Panc1 (cell line): ENCODE results near the gene PRSS22. TPM values are rescaled to one million over a fixed set of nuclear protein-coding genes. Genes with fewer than 3 reads are reported as not detected.

Source experiments
- ATAC-seq: fragments of 200-7000 bp; cut with Tn5 transposase; 2 replicates; pipeline ENCODE4 v1.9.1; 2020; ENCODE audit warnings: mild to moderate bottlenecking, moderate library complexity
- BruUV-seq: library from RNA; stranded (reverse); fragments of 400-500 nt; replicated peaks from 2 replicates; lab custom pipeline; 2021; lab: Mats Ljungman, UMichigan
- CTCF ChIA-PET: fragments of 300-600 bp; sonication (Branson Sonifier 250); formaldehyde crosslinking; loops from one replicate; lab custom pipeline; 2022; ENCODE audit warnings: antibody characterized with exemption; lab: Charles Lee
- POLR2A ChIA-PET: fragments of 300-600 bp; sonication (Branson Sonifier 250); formaldehyde crosslinking; loops from one replicate; lab custom pipeline; 2022; ENCODE audit warnings: antibody characterized with exemption; lab: Charles Lee
- DNase-seq: peaks from one replicate; pipeline ENCODE4 v3.0.0-alpha.2; 2010; ENCODE audit warnings: low read depth, low spot score
- H3K27ac ChIP-seq: 2 replicates; pipeline ENCODE4 v1.5.1; 2011; ENCODE audit warnings: mild to moderate bottlenecking, low read length, inconsistent platforms
- H3K27me3 ChIP-seq: fragments of 200-500 bp; sonication (Bioruptor generic); 2 replicates; pipeline ENCODE4 v1.6.0; 2014; ENCODE audit warnings: low read length, inconsistent platforms; ENCODE audit not compliant: control insufficient read depth, insufficient read depth
- H3K36me3 ChIP-seq: fragments of 200-500 bp; sonication (Bioruptor generic); 2 replicates; pipeline ENCODE4 v1.5.1; 2014; ENCODE audit warnings: inconsistent platforms, mild to moderate bottlenecking, low read length, moderate library complexity; ENCODE audit not compliant: control insufficient read depth, insufficient read depth
- H3K4me1 ChIP-seq: 2 replicates; pipeline ENCODE4 v1.5.1; 2011; ENCODE audit warnings: inconsistent platforms, mild to moderate bottlenecking, low read length, moderate library complexity; ENCODE audit not compliant: control insufficient read depth, insufficient read depth
- H3K4me3 ChIP-seq, 2 experiments: 2 replicates each; pipeline ENCODE4 v1.5.1; 2011 to 2012; ENCODE audit warnings: low read depth in 2 of 2, low read length in 2 of 2, mild to moderate bottlenecking in 2 of 2, inconsistent platforms in 1 of 2, moderate library complexity in 1 of 2
- H3K9me3 ChIP-seq: fragments of 200-500 bp; sonication (Bioruptor generic); 2 replicates; pipeline ENCODE4 v1.5.1; 2014; ENCODE audit warnings: low read depth, mild to moderate bottlenecking, inconsistent platforms, low read length, moderate library complexity; ENCODE audit not compliant: control insufficient read depth, insufficient read depth
- POLR2AphosphoS5 ChIP-seq: IDR thresholded peaks from 2 replicates; pipeline ENCODE4 v1.6.1; 2012; ENCODE audit warnings: mild to moderate bottlenecking, low read depth, low read length, moderate library complexity
- SIN3A ChIP-seq: IDR thresholded peaks from 2 replicates; pipeline ENCODE4 v1.6.1; 2012; ENCODE audit warnings: low read depth, mild to moderate bottlenecking, low read length, moderate library complexity, borderline replicate concordance; ENCODE audit not compliant: insufficient read depth
- TCF7L2 ChIP-seq: IDR thresholded peaks from 2 replicates; pipeline ENCODE4 v1.6.1; 2011; ENCODE audit warnings: mild to moderate bottlenecking, low read depth, low read length, inconsistent platforms
- in situ Hi-C: cut with HindIII; loops from 2 replicates; pipeline ENCODE4 v1.10.0; 2016; ENCODE audit warnings: low sequenced_read_pairs, low pct_unique_long_range_greater_than_20kb
- intact Hi-C: fragments of 100-400 bp; cut with micrococcal nuclease; formaldehyde crosslinking; loops from one replicate; pipeline ENCODE4 v1.10.0; 2022; ENCODE audit not compliant: unreplicated experiment
- total RNA-seq: library from RNA; stranded (reverse); gene quantifications from one replicate; pipeline ENCODE4 v1.2.1, GENCODE V29; 2021; ENCODE audit not compliant: unreplicated experiment
- TF ChIP-seq, protein P1 (sequence below), 2 experiments: IDR thresholded peaks; 2 replicates each; pipeline ENCODE4 v1.6.1; 2011 to 2012; ENCODE audit warnings: low read depth in 2 of 2, control low read depth in 1 of 2, low read length in 1 of 2, mild to moderate bottlenecking in 1 of 2, moderate library complexity in 1 of 2; ENCODE audit not compliant: insufficient read depth in 1 of 2
- TF ChIP-seq, protein P2 (sequence below): fragments of 450-650 bp; IDR thresholded peaks from 2 replicates; pipeline ENCODE4 v1.5.1; 2017; ENCODE audit warnings: mild to moderate bottlenecking

PRSS22 gene
- total RNA-seq, 1 experiment from 2014 or later, result 23.9 TPM

DNA sequence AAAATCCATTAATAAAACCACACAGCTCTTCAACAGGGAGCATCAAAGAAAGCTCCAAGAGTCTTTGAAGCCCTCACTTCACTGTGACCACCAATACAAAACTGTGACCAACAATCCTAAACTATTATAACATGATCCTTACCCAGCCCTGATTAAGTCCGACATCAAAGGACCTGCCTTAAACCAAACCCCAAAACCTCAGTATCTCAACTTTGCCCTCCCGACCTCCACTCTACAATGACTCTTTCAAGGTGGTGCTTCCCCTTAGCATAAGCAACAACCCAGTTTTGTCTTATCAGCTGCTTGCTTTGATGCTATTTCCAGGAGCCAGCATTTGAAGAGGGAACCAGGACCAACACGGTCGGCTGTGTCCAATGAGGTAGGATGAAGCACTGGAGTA lies 8.5 kb upstream of the PRSS22 start:
- CTCF ChIA-PET, result no interaction called here
- in situ Hi-C loops (no loop called here), intact Hi-C loops (no loop called here)
- ATAC-seq, result no peak
- no peaks in the 10 kb centered on the region for H3K36me3 ChIP-seq
- peaks cover 12% of the 10 kb centered on the region for H3K4me1 ChIP-seq
- peak overlapping the region; percentile 60 for H3K27ac ChIP-seq
- H3K27me3 ChIP-seq, result no peaks in the 10 kb centered on the region
- POLR2A ChIA-PET, result no interaction called here
- TF ChIP-seq SIN3A, result no peak
- peak; percentile 19; the same call in 1 of the 2 replicates for TF ChIP-seq TCF7L2
- no TSS peak for BruUV-seq
- no peak overlapping the region for H3K4me3 ChIP-seq
- no peak for DNase-seq
- H3K9me3 ChIP-seq, result no peaks in the 10 kb centered on the region; the same call in 1 of the 2 replicates

DNA sequence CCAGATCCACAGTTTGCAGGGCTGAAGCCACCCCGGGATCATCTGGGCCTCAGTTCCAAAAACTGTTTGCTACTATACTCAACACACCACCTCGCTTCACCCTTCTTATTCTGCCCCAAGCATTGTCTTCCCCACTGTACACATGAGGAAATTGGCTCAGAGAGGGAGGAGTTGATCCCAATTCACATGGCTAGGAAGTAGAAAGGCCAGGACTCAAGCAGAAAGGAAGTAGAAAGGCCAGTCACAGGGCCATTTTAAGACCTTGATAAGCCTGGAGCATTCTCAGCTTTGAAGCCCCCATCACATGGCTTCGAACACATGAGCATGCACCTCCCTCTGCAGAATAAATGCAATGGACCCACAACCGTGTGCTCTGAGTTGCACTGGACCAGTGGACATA lies 7.7 kb upstream of the PRSS22 start:
- TF ChIP-seq, protein P1, sequence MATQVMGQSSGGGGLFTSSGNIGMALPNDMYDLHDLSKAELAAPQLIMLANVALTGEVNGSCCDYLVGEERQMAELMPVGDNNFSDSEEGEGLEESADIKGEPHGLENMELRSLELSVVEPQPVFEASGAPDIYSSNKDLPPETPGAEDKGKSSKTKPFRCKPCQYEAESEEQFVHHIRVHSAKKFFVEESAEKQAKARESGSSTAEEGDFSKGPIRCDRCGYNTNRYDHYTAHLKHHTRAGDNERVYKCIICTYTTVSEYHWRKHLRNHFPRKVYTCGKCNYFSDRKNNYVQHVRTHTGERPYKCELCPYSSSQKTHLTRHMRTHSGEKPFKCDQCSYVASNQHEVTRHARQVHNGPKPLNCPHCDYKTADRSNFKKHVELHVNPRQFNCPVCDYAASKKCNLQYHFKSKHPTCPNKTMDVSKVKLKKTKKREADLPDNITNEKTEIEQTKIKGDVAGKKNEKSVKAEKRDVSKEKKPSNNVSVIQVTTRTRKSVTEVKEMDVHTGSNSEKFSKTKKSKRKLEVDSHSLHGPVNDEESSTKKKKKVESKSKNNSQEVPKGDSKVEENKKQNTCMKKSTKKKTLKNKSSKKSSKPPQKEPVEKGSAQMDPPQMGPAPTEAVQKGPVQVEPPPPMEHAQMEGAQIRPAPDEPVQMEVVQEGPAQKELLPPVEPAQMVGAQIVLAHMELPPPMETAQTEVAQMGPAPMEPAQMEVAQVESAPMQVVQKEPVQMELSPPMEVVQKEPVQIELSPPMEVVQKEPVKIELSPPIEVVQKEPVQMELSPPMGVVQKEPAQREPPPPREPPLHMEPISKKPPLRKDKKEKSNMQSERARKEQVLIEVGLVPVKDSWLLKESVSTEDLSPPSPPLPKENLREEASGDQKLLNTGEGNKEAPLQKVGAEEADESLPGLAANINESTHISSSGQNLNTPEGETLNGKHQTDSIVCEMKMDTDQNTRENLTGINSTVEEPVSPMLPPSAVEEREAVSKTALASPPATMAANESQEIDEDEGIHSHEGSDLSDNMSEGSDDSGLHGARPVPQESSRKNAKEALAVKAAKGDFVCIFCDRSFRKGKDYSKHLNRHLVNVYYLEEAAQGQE (IDR thresholded peaks at IDR 0.05; ENCODE audit: insufficient read depth in 1 of 2, low read depth in 2 of 2, low read length in 1 of 2), result no peak
- no peak for TF ChIP-seq POLR2AphosphoS5
- no peak for TF ChIP-seq TCF7L2
- TF ChIP-seq, protein P2, sequence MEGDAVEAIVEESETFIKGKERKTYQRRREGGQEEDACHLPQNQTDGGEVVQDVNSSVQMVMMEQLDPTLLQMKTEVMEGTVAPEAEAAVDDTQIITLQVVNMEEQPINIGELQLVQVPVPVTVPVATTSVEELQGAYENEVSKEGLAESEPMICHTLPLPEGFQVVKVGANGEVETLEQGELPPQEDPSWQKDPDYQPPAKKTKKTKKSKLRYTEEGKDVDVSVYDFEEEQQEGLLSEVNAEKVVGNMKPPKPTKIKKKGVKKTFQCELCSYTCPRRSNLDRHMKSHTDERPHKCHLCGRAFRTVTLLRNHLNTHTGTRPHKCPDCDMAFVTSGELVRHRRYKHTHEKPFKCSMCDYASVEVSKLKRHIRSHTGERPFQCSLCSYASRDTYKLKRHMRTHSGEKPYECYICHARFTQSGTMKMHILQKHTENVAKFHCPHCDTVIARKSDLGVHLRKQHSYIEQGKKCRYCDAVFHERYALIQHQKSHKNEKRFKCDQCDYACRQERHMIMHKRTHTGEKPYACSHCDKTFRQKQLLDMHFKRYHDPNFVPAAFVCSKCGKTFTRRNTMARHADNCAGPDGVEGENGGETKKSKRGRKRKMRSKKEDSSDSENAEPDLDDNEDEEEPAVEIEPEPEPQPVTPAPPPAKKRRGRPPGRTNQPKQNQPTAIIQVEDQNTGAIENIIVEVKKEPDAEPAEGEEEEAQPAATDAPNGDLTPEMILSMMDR, result no peak
- TF ChIP-seq SIN3A, result no peak
- no TSS peak for BruUV-seq
- H3K27me3 ChIP-seq, result no peaks in the 10 kb centered on the region
- H3K27ac ChIP-seq, result peak overlapping the region; percentile 60
- intact Hi-C loops (no loop called here), in situ Hi-C loops (no loop called here)
- H3K4me3 ChIP-seq, result no peak overlapping the region
- CTCF ChIA-PET, result no interaction called here
- no peak for ATAC-seq
- H3K9me3 ChIP-seq, result peaks cover 5% of the 10 kb centered on the region
- peaks cover 12% of the 10 kb centered on the region for H3K4me1 ChIP-seq
- POLR2A ChIA-PET, result no interaction called here
- no peak for DNase-seq
- H3K36me3 ChIP-seq, result no peaks in the 10 kb centered on the region

DNA sequence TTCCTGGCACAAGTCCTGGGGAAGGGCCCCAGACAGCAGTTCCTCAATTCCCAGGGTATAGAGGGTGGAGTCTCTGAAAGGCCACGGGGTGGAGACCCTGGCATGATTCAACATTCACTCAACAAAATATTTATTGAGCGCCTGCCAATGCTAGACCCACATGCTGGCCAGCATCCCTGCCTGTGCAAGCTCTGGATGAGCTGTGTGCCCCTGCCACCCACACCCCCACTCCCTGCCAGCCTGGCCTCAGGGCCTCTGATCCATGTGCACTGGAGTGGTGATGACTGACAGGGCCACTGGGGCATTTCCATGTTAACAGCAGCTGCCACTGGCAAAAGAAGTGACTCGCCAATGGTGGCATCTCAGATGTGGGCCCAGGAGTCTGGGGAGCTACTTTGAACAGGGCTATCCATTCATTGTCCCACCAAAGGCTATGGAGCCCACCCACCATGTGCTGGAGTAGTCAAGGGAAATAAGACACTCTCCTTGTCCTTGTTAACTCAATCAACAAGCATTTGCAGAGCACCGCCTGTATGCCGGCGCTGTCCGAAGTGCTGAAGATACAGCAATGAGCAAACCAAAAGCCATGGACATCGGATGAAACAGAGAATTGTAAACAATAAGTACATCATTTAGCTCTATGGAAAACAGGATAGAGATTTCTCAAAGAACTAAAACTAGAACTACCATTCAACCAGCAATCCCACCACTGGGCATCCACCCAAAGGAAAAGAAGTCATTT lies 3.0 kb upstream of the PRSS22 start:
- Histone ChIP-seq H3K36me3 (no peaks in the 10 kb centered on the region), H3K9me3 (peaks cover 7% of the 10 kb centered on the region), H3K4me1 (peaks cover 14% of the 10 kb centered on the region), H3K27ac (no peak overlapping the region), H3K4me3 (no peak overlapping the region), H3K27me3 (no peaks in the 10 kb centered on the region)
- TF ChIP-seq SIN3A (no peak), TCF7L2 (no peak)
- TF ChIP-seq, protein P1 (IDR thresholded peaks at IDR 0.05; ENCODE audit: insufficient read depth in 1 of 2, low read depth in 2 of 2, low read length in 1 of 2), result peak; percentile 92 to 98
- ATAC-seq (no peak), DNase-seq (no peak)
- ChIA-PET CTCF (no interaction called here), POLR2A (no interaction called here)
- intact Hi-C loops (no loop called here), in situ Hi-C loops (no loop called here)
- BruUV-seq, result no TSS peak
